HAP-1 (cell line): ENCODE results near the gene COX14.

Experiments used
- DNase-seq, 2 experiments: peaks; one replicate each; pipeline ENCODE4 v3.0.0-alpha.2; 2016 to 2020; ENCODE audit warnings: low spot score in 2 of 2
- H3K27me3 ChIP-seq: fragments of 250-450 bp; sonication (Bioruptor Pico); 2 replicates; pipeline ENCODE4 v1.5.1; 2020; ENCODE audit warnings: low read depth, mild to moderate bottlenecking, moderate library complexity
- H3K36me3 ChIP-seq: fragments of 250-450 bp; sonication (Bioruptor Pico); replicated peaks from 2 replicates; pipeline ENCODE4 v1.5.1; 2020; ENCODE audit warnings: mild to moderate bottlenecking
- H3K4me1 ChIP-seq: fragments of 250-450 bp; sonication (Bioruptor Pico); 2 replicates; pipeline ENCODE4 v1.5.1; 2020; ENCODE audit warnings: mild to moderate bottlenecking
- H3K4me3 ChIP-seq: fragments of 250-450 bp; sonication (Bioruptor Pico); 2 replicates; pipeline ENCODE4 v1.5.1; 2020; ENCODE audit warnings: mild to moderate bottlenecking, moderate library complexity
- H3K9me3 ChIP-seq: fragments of 250-450 bp; sonication (Bioruptor Pico); 2 replicates; pipeline ENCODE4 v1.5.1; 2020; ENCODE audit warnings: mild to moderate bottlenecking, moderate library complexity
- in situ Hi-C: fragments of 300-500 bp; cut with MboI; formaldehyde crosslinking; loops from 3 replicates; pipeline ENCODE4 v1.14.3; 2020; ENCODE audit warnings: low sequenced_read_pairs, inconsistent platforms, mixed read lengths

The COX14 gene

DNA sequence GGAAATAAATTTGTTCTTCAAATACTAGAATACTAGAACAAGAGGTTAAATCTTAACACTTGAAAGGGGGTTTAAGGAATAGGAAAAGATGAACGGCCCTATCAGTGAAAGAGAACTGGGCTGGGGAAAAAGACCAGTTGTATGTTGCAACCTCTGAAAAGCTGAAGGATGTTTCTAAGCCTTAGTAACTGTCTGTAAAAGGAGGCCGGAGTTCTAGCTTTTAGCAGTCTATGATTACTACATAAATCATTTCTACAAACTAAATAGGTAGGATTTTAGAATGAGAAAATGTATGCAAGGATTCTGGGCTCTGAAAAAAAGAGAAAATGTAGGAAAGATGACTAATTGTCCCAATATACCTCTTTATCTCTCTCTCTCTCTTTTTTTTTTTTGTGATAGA, 50.2 kb downstream of the COX14 start:
- in situ Hi-C loops = no loop called here
- Histone ChIP-seq H3K27me3 (no peaks in the 10 kb centered on the region), H3K9me3 (no peaks in the 10 kb centered on the region), H3K4me1 (peaks cover 12% of the 10 kb centered on the region), H3K4me3 (no peak overlapping the region), H3K36me3 (no peaks in the 10 kb centered on the region; the same call in none of the 2 replicates)
- DNase-seq = no peak

DNA sequence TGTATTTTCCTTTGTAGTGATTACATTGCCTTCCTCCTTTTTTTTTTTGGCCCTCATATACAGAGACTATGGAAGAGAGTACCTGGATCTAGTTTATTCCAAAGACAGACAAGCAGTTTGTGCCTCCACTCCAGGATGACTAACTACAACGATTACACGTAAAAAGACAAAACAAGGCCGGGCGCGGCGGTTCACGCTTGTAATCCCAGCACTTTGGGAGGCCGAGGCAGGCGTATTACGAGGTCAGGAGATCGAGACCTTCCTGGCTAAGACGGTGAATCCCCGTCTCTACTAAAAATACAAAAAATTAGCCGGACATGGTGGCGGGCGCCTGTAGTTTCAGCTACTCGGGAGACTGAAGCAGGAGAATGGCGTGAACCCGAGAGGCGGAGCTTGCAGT, 52.9 kb downstream of the COX14 start:
- peaks cover 19% of the 10 kb centered on the region for H3K4me1 ChIP-seq
- DNase-seq = no peak
- H3K27me3 ChIP-seq = no peaks in the 10 kb centered on the region
- no peaks in the 10 kb centered on the region; the same call in none of the 2 replicates for H3K36me3 ChIP-seq
- in situ Hi-C loops = no loop called here
- H3K4me3 ChIP-seq = no peak overlapping the region
- H3K9me3 ChIP-seq = 0 out of 2 replicates have a peak, but pooled peaks cover 3% of the 10 kb centered on the region

DNA sequence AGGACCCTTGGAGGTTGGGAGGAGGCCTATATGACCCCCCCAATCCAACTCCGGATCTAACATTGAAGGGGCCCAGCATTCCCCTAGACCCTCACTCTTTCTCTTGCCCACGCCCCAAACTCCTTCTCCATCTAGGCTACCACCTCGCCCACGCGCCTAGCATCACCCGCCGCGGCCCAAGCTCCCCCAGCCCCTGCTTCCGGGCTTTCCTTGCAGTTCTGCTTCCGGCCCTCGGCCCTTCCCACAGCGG, 54.7 kb downstream of the COX14 start:
- peak in 1 of 2 experiments; percentile 49 for DNase-seq
- H3K4me1 ChIP-seq = peaks cover 19% of the 10 kb centered on the region
- in situ Hi-C loops = no loop called here
- H3K36me3 ChIP-seq = no peaks in the 10 kb centered on the region; the same call in 1 of the 2 replicates
- peak overlapping the region; percentile 87 for H3K4me3 ChIP-seq
- H3K9me3 ChIP-seq = 0 out of 2 replicates have a peak, but pooled peaks cover 4% of the 10 kb centered on the region
- no peaks in the 10 kb centered on the region for H3K27me3 ChIP-seq

DNA sequence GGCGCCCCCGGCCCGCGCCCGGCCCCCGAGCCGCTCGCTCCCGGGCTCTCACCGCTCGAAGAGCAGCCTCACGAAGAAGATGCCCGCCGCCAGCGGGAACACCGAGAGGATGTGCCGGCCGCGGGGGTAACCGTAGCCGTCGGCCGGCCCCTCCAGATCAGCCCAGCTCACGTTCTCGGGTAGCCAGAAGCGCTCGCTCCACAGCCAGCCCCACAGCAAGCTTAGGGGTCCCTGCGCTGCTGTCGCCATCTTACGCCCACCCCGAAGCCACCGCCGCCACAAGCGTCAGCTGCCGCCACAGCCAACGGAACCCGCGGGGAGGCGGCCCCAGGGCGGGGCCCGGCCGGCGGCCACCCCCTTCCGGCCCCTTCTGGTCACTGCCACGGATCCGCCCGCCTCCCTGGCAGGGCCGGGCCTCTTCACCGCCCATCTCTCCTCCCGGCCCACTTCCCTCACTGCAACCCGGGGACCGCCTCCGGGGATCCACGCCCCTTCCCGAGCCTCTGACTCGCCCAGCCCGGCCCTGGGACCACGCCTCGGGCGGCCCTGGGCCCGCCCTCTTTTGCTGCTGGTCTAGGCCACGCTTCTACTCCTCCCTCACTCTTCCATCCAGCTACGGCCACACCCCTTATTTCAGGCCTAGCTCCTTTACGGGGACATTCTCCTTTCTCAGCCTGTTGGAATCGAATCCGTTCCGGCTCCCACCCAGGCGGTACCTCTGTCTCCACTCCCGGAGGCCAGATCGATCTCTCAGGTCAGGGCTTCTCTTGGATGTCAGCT, 55.2 kb downstream of the COX14 start, which contains the start of gene CERS5:
Gene CERS5, minus strand, starts transcription at position 321 of the 780 bp plus-strand sequence. Its CDS starts 72 bp downstream, at position 249.
- Histone ChIP-seq H3K4me3 (peak within 1 kb of the TSS; percentile 87), H3K27me3 (no peaks in the 10 kb centered on the region), H3K36me3 (no peaks in the 10 kb centered on the region; the same call in 1 of the 2 replicates), H3K4me1 (peaks cover 19% of the 10 kb centered on the region), H3K9me3 (0 out of 2 replicates have a peak, but pooled peaks cover 4% of the 10 kb centered on the region)
- DNase-seq = peak; percentile 99 to 100
- in situ Hi-C loops = no loop called here
